Breast epithelium (tissue), 3 donors: ENCODE results near the gene SCN2A.

ENCODE experiments used
- POLR2A ChIP-seq: fragments of 450-650 bp; IDR thresholded peaks from one replicate; pipeline ENCODE4 v1.6.1; 2016; ENCODE audit warnings: antibody characterized with exemption, mild to moderate bottlenecking, moderate library complexity
- TF ChIP-seq, protein P1 (sequence below), 3 donors: fragments of 450-650 bp; IDR thresholded peaks; one replicate each; pipeline ENCODE4 v1.5.1; 2016 to 2017; ENCODE audit warnings: antibody characterized with exemption in 3 of 3, mild to moderate bottlenecking in 3 of 3, moderate library complexity in 3 of 3

DNA sequence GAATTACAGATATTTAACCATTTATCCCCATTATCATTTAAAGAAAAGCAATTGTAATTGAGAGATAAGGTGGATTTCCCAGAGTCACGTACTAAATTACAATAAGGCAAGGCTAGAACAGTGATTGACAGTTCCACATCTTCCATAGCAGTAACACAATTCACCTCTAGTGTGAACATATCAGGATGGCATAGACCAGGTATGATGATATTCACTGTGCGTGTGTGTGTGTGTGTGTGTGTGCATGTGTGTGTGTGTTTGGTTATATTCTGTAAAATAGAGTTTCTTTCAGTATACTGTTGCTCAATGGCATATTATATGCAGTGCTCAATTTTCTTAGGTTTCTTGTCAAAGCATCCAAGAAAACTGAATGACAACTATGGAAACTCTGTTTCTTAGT is 1.7 kb downstream of the SCN2A start:
- TF ChIP-seq, protein P1, sequence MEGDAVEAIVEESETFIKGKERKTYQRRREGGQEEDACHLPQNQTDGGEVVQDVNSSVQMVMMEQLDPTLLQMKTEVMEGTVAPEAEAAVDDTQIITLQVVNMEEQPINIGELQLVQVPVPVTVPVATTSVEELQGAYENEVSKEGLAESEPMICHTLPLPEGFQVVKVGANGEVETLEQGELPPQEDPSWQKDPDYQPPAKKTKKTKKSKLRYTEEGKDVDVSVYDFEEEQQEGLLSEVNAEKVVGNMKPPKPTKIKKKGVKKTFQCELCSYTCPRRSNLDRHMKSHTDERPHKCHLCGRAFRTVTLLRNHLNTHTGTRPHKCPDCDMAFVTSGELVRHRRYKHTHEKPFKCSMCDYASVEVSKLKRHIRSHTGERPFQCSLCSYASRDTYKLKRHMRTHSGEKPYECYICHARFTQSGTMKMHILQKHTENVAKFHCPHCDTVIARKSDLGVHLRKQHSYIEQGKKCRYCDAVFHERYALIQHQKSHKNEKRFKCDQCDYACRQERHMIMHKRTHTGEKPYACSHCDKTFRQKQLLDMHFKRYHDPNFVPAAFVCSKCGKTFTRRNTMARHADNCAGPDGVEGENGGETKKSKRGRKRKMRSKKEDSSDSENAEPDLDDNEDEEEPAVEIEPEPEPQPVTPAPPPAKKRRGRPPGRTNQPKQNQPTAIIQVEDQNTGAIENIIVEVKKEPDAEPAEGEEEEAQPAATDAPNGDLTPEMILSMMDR (IDR thresholded peaks at IDR 0.05) = no peak
- TF ChIP-seq POLR2A = no peak
